Measurements from ENCODE around the gene ENTR1. TPM values are rescaled to one million over a fixed set of nuclear protein-coding genes. Genes with fewer than 3 reads are reported as not detected.

ENTR1 gene
- total and polyA plus RNA-seq, 2 donors: 26.7 to 60.3 TPM

Other genes with a start within 250 kb of the ENTR1 start
- 0.09 TPM for gene LHX3, start 205.5 kb downstream of the ENTR1 start, total RNA-seq
- gene LHX3, start 205.5 kb downstream of the ENTR1 start, polyA plus RNA-seq: 0.23 TPM
- 3.9 TPM for gene QSOX2, start 164.8 kb downstream of the ENTR1 start, total RNA-seq
- gene QSOX2, start 164.8 kb downstream of the ENTR1 start, polyA plus RNA-seq: 11.5 TPM
- gene CCDC187, start 106.5 kb downstream of the ENTR1 start, total RNA-seq: 0.24 TPM
- 0.23 TPM for gene CCDC187, start 106.5 kb downstream of the ENTR1 start, polyA plus RNA-seq
- 6.1 TPM for gene GPSM1, start 83.1 kb downstream of the ENTR1 start, total RNA-seq
- 13.1 TPM for gene GPSM1, start 83.1 kb downstream of the ENTR1 start, polyA plus RNA-seq
- gene DNLZ, start 46.9 kb downstream of the ENTR1 start, total RNA-seq: 41.9 TPM
- 15.7 TPM for gene DNLZ, start 46.9 kb downstream of the ENTR1 start, polyA plus RNA-seq
- gene CARD9, start 36.9 kb downstream of the ENTR1 start, total RNA-seq: 2.8 TPM
- gene CARD9, start 36.9 kb downstream of the ENTR1 start, polyA plus RNA-seq: 3.5 TPM
- gene SNAPC4, start 10.4 kb downstream of the ENTR1 start, total RNA-seq: 2.1 TPM
- 11.3 TPM for gene SNAPC4, start 10.4 kb downstream of the ENTR1 start, polyA plus RNA-seq
- 26.5 TPM for gene PMPCA, start within 50 bp of the ENTR1 start, total RNA-seq
- 52.3 TPM for gene PMPCA, start within 50 bp of the ENTR1 start, polyA plus RNA-seq
- 3.9 TPM for gene INPP5E, start 29.2 kb upstream of the ENTR1 start, total RNA-seq
- 17.5 TPM for gene INPP5E, start 29.2 kb upstream of the ENTR1 start, polyA plus RNA-seq
- gene SEC16A, start 72.4 kb upstream of the ENTR1 start, total RNA-seq: 13.6 TPM
- gene SEC16A, start 72.4 kb upstream of the ENTR1 start, polyA plus RNA-seq: 89.7 TPM
- gene NOTCH1, start 135.4 kb upstream of the ENTR1 start, total RNA-seq: 14.9 TPM
- gene NOTCH1, start 135.4 kb upstream of the ENTR1 start, polyA plus RNA-seq: 15.9 TPM